Stimulated activated CD8-positive, alpha-beta memory T cell treated with anti-CD3 and anti-CD28 coated beads, Interleukin-12 subunit alpha, Interleukin-12 subunit beta, amount 100 ng/mL, for 4 hours (primary cell): Measurements from ENCODE around the gene SND1.

Source experiments
- DNase-seq: peaks from one replicate; pipeline ENCODE4 v3.0.0-alpha.2; 2020; ENCODE audit warnings: low read depth

The SND1 gene

DNA sequence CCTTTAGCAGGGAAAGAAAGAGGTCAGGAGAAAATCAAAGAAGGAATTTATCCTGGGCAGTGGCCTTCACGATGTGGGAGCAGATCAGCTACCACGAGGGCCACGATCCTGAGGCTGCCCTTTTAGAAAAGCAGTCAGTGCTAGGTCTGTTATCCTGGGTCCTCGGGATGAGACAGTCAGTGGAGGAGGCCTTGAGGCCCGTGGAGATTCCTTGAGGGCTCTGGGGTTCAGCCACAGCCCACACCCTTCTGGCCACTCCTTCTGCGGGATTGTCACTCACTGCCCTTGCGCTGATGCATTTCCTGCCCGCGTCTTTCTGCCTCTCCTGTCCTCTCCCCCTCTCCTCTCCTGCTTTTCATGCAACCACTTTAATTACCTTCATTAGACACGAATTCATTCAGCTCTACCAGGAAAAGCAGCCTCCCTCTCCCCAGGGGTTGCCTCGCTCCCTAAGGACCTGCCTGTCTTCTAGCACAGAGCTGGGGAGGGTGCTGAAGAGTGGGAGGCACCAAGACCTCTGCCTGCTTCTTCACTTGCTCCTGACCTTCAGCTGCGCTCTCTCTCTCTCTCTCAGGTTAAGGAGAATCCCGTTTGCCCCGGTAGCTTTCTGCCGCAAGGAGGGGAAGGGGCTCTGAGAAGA is 421.8 kb downstream of the SND1 start:
- DNase-seq, result no peak

DNA sequence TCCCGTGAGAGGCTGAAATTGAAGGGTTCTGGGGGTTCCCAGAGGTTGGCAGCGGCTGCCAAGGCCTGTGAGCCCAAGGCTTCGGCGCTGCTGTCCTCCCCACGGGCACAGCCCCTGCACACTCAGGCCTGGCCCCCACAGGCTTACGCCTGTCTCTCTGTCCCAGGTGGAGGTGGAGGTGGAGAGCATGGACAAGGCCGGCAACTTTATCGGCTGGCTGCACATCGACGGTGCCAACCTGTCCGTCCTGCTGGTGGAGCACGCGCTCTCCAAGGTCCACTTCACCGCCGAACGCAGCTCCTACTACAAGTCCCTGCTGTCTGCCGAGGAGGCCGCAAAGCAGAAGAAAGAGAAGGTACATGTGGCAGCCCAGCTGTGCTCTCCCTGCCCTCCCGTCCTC is 422.3 kb downstream of the SND1 start:
- no peak for DNase-seq

DNA sequence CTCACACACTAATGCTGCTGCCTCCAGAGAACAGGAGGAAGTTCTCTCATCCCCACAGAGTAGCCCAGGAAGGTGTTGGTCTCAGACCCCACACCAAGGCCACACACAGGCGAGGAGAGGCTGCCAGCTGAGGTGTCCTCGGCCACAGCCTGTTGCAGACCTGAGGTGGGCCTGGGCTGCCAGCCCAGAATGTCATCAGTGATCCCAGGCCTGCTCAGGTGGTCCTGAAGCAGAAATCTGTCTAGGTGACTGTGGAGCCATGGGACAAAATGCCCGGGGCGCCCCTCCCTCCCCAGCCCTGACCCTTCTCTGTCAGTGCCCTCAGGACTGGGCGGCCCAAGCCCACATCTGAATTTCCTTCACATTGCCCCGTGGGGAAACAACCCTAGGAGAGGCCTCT is 422.7 kb downstream of the SND1 start:
- no peak for DNase-seq

DNA sequence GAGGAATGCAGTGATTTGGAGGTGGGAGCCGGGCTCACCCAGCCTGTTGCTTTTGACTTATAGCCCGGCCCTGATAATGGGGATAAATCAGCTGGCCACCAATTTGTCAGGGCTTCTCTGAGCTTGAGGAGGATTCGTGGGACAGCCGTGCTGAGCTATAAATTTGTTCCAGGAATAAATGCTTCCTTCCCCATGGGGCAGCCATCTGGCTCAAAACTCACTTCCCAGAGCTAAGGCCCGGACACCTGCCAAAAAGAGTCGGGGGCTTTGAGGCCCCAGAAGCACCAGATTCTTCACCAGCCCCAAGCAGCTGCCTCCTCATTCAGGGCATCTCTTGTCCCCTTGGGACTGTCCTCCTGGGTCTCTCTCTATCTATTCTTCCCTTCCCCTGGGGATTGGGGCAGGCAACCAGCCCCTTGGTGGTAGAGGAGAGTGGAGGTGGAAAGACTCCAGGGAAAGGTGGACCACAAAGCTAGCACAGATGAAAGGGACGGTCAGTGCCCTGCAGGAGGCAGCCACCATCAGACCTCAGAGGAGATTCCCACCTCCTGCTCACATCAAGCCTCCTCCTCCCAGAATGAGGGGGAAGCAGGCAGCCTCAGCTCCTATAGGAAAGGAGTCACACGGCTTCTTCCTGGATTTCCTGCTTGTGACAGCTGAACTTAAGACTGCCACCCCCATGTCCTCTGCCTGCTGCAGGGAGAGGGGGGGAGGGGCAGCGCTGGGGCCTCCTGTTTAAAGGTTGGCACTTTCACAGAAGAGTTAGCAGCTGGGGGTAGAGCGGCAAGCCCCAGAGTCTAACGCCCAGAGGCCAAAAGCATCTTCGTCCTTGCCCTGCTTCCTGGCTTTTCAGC is 423.5 kb downstream of the SND1 start:
- DNase-seq, result no peak

DNA sequence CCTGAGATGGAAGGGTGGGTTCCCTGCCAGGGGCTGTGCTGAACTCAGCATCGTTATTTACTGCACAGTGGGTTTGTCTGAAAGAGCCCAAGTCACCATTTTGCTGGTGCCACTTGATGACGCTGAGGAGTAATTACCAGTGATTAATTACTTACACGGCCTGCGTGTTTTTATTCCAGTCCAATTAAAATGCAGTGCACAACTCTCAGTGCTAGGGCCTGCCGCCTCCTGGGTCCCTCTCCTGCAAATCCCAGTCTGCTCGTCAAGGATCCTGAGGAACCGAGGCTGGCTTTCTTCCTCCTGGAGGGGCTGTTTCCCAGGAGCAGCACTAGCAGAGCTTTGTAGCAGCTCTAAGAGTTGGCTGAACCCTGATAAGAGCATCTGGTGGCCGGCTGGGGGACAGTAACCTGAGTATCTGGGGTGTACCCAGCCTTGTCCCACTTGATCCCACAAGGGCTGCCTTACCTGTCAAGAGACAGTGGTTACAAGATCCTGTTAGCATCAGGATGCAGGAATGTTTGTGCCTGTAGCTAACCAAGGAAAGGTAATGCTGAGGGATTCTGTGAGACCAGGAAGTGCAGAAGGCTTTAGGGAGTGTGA is 424.3 kb downstream of the SND1 start:
- DNase-seq, result no peak

DNA sequence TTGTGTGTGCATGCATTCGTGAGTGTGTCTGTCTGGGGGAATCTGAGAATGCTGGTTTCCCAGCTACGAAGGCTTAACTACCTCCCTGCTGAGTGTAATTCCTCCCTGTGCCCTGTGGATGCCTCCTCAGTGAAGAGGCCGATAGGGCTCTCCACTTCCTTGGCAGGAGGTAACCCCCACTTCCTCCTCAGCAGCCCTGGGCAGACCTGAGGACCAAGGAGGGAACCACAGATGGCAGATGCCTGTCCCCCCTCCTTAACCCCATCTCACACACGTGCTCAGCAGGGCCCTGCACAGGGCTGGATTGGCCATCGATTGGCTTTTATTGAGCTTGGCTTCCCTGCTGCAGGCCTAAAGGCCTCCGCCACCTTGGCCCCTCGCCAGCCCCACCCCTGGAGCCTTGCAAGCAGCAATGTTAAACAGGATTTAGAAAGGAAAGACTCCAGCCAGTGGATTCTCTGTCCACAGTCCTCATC is 424.8 kb downstream of the SND1 start:
- DNase-seq, result no peak

DNA sequence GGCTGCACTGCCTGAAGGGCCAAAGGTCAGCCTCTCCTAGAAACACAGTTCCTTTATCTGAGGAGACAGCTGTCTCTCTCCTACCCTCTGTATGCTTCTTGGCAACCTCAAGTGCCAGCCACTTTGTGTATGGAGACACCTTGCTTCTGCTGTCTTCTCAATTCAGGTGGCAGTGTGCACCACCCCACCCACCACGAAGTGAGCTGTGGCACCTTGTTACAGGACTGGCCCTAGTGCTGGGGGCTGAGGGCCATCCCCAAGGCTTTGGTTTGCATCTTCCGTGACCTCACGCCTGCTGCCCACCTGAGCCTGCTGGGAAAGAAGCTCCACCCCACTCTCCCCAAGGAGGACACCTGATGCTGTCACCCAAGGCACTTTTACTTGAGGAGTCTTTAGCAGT is 426.3 kb downstream of the SND1 start:
- no peak for DNase-seq

DNA sequence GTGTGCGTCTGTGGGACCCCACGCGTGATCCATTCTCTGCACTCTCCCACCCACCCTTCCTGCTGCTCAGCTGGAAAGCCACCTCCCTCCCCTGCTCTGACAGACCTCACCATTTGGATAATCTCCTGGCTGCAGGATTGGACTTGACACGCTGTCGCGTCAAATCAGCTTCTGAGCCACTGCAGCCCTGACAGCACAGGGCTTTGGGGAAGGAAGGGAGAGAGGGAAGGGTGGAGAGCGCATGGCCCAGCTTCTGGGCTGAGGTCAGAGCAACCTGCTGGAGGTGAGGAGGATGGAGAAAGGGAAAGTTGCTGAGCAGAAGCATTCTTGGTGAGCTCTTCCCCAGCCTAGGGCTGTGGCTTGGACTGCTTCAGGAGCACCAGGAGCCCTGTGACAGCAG is 428.2 kb downstream of the SND1 start:
- no peak for DNase-seq

DNA sequence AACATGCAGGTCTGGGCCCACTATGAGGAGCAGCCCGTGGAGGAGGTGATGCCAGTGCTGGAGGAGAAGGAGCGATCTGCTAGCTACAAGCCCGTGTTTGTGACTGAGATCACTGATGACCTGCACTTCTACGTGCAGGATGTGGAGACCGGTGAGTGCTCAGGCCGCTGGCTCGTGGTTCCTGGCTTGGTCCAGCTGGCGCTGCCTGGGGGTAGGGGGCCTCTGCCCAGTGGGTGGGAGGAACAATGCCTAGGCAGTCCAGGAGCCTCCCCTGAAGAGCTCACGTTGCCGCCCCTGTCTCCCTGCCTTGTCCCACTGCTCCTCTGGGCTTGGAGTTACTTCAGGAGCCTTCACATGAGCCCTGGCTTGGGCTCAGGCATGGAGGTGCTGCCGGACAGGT is 429.4 kb downstream of the SND1 start:
- DNase-seq, result no peak

DNA sequence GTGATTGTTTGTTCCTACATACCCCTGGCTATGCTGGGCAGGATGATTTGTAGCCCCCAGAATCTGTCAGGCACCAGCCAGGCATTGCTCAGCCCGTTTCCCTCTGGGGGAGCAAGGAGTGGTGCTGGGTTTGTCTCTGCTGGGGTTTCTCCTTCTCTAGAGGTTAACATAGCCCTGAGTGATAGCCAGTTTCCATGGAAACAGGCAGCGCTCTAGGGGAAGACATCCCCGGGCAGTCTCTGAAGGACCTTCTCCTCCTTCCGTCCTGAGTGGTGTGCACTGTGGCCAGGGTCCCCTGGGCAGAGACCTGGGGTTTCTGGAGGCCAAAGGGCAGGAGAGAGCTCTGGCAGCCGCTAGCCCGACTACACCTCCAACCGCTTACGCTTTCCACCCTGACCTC is 429.8 kb downstream of the SND1 start:
- DNase-seq, result no peak

DNA sequence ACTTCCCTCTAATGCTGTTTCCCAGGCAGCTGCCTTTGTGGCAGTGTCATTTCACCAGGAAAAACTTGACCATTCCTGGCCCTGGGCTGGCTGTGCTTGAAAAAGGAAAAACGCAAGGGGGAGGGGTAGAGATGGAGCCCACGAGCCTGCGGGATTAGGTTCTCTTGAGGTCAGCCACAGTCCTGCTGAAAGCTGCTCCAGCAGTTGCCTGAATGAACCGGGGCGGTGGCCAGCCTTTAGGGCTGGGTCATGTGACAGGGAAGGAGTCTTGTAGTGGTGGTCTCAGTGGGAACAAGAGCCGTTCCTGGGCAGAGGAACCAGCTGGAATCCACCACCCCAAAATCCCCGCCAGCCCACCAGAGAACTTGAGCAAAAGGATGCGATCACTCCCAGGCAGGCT is 430.4 kb downstream of the SND1 start:
- DNase-seq, result no peak

DNA sequence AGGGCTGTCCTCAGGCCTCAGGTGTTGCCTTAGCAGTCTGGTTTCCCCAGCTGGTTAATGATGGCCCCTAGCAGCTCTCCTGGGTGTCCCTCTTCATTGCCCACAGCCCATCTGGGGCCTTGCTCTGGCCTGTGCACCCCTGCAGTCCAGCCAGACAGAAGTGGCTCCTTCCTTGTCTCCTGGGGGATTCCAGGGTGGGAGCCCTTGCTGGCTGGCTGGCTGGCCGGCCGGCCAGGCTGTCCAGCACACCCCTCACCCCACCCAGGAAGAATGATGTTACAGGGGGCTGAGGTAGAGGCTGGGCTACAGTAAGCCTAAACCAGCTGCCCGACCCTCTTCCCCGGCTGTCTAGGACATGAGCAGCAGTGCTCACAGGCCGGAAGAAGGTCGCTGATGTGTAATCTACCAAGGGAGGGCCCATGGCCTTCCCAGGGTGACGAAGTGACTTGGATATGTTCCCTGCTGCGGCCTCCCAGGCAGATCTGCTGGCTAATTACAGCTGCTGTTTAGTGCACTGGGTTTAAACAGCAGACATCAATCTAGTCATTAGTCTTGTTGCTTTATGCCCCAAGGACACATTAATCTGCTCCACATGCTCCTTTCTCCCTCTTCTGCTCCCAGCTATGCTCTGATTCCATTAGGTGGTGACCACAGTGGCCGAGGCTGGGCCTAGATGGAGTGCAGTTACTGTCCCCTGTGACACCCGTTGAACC is 433.1 kb downstream of the SND1 start:
- DNase-seq, result no peak

DNA sequence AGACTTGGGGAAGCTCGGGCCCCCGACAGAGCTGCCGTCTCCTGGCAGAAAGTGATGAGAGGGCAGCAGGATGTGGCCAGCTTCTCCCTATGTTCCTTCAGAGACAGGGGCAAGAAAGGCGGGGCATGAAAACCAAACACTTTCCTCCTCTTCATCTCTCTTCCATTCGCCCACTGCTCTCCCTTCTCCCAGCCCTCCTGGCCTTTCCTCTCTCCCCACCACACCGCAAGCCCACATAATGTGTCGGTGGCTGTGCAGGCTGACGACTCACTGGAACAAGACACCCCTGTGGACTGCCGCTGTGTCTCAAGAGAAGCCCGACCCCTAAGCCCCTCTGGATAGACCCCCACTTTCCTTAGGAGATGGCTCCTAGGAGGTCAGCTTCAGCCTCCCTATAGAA is 438.5 kb downstream of the SND1 start:
- DNase-seq, result no peak

DNA sequence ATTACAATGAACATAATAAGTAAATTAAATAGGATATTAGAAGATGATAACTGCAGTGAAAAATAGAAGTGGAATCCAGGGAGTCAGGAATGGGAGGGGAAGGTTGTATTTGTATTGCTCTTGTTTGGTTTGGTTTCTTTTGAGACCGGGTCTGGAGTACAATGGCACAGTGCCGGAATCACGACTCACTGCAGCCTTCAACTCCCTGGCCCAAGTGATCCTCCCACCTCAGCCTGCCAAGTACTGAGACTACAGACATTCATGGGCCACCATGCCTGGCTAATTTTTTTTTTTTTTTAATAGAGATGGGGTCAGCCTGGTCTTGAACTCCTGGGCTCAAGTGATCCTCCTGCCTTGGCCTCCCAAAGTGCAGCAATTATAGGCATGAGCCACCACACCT is 439.1 kb downstream of the SND1 start:
- no peak for DNase-seq

DNA sequence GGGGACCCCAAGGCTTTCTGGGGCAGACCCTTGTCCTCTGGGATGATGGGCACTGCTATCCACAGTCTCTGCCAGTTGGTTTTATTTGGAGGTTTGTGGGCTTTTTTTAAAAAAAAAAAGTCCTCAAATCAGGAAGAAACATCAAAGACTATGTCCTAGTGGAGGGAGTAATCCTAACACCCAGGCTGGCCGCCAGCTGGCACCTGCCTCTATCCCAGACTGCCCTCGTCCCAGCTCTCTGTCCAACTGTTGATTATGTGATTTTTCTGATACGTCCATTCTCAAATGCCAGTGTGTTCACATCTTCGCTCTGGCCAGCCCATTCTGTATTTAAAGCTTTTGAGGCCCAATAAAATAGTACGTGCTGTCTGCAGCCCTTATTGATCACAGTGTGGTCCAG is 440.2 kb downstream of the SND1 start:
- DNase-seq, result no peak

DNA sequence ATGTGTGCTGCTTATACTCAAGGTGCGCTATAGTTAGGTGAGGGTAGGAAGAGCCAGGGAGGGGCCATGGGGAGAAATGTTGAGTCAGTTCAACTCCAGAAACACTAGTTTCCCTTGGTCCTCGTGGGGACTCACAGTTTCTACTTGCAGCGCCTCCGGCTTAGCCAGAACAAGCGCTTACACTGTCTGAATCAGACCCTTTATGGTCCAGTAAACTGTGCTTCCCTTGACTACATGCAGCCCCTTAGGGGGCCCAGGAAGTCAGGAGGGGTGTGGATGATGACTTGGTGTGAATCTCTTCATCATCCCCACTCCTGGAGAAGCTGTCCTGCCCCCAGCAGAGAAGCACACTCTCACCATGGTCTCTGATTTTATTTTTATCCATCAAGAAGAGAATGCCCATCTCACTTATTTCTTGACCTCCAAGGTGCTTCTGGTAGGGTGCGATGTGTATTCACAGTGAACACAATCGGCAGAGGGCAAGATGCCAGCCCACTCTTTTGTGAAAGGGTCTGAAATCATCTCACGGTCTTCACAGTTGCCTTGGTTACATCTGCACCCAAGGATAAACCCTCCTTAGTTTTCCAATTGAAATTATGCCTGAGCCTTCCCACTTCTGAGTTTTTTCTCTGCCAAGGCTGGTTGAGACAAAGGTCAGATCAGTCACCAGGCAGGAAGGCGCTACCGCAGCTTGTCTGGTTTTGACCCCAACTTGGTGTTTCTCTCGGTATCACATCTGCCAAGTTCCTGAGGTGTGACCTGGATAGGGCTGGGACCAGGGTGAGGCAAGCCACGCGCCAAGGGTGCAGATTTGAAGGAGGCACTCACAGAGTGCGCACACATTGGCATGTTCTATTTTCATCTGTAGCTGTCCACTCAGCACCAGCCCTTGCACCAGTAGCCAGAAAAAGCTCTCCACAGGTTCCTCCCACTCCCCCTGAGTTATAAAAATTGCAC is 441.9 kb downstream of the SND1 start:
- DNase-seq, result no peak

DNA sequence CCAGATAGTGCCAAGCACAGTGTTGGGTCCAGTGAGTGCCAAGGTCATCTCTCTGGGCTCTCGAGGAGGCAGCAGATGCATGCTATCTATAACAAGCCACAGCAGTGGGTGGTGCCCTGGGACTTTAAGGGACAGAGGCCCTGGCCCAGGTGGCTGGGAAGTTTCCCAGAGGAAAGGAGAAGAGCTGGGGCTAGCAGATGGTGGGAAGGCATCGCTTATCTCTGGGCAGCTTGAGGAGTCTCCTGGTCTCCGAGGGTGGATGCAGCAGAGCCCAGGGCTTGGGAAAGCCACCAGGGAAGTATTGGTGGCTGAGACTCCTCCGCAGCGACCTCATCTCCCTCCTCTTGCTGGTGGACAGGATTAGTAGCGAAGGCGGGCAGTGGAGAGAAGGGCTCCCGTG is 442.7 kb downstream of the SND1 start:
- no peak for DNase-seq

DNA sequence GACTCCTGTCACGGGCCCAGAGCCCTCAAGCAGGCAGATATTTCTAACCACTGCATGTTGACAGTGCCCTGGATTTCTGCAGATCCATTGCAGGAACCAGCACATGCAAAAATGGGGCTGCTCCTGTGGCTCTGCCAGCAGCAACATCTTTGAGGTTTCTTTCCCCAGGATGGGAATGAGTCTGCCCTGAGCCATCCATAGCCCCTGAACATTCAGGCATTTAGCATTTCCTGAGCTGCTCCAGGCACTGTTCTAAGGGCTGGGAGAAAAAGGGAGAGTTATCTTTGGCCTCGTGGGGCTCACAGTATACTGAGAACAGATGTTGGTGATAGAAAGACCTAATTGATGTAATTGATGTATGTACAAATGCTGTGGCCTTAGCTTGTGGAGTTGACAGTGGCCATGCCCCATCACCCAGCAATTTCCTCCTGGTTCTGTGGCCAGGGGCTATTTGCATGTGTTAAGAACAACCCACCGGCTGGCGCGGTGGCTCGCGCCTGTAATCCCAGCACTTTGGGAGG is 445.3 kb downstream of the SND1 start:
- no peak for DNase-seq

DNA sequence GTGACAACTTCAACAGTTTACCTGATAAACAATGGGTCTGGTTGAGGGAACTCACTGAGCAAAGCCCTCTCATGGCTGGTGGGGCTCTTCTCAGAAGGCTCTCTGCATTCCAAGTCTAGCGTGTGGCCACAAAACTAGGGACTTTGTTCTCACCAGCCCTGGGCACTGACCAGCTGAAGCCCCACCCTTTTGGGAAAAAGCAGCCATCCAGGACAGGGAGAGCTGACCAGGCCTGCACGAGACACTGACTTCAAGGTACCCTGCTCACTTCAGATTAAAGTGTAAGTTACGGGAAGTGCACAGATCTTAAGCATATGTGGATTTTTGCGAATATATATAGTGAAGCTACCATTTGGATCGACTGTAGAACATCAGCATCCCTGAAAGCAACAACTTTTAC is 446.6 kb downstream of the SND1 start:
- no peak for DNase-seq

DNA sequence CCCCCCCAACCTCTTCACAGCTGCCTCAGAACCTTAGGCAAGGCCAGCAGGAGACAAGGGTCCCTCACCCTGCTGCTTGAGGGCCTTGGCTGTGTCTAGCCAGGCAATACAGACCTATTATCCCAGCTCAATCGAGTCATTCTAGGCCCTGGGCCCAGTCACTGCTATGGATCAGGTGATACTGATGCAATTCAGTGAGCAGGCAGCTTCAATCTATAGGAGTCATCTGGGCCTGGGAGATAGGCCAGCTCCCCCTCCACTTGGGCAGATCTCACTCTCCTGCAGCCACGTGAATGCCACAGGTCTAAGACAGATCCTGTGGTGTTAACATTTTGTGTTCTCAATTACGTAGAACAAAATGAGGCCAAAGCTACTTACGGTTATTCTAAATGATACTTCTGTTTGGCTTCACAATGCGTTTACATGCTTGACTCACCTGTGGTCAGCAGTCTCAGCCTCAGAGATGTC is 447.2 kb downstream of the SND1 start:
- no peak for DNase-seq
